Natural killer cell treated with Interleukin-12 subunit alpha and Interleukin-12 subunit beta and Interleukin-15 and Interleukin-18, amount 100 ng/mL, for 72 hours (primary cell): ENCODE results near the gene GPSM1. TPM values are rescaled to one million over a fixed set of nuclear protein-coding genes. Genes with fewer than 3 reads are reported as not detected.

ENCODE experiments used
- ATAC-seq, 2 donors: fragments of 150-1000 bp; cut with Tn5 transposase in 1 of 2; sonication (Bioruptor Pico), chemical (Tn5 transposase) in 1 of 2; 2 replicates each; pipeline ENCODE4 v1.10.0; 2021
- DNase-seq: peaks from one replicate; pipeline ENCODE4 v3.0.0; 2022; ENCODE audit warnings: low spot score
- H3K27ac Mint-ChIP-seq, 2 donors: 1 replicate in 1 of 2; 2 replicates in 1 of 2; pipeline ENCODE4 v1.8.0; 2022; ENCODE audit warnings: mixed read lengths in 2 of 2, mild to moderate bottlenecking in 1 of 2, moderate library complexity in 1 of 2
- H3K27me3 Mint-ChIP-seq, 2 donors: 1 replicate in 1 of 2; 2 replicates in 1 of 2; pipeline ENCODE4 v1.8.0; 2022; ENCODE audit warnings: mixed read lengths in 2 of 2
- H3K36me3 Mint-ChIP-seq: one replicate; pipeline ENCODE4 v1.8.0; 2022; ENCODE audit warnings: mixed read lengths
- H3K4me1 Mint-ChIP-seq, 2 donors: 1 replicate in 1 of 2; 2 replicates in 1 of 2; pipeline ENCODE4 v1.8.0; 2022; ENCODE audit warnings: low read depth in 2 of 2, mixed read lengths in 2 of 2, mild to moderate bottlenecking in 1 of 2
- H3K4me3 Mint-ChIP-seq: one replicate; pipeline ENCODE4 v1.8.0; 2022; ENCODE audit warnings: mixed read lengths
- H3K9me3 Mint-ChIP-seq: 2 replicates; pipeline ENCODE4 v1.8.0; 2022; ENCODE audit warnings: mixed read lengths
- total RNA-seq, 2 donors: library from RNA; stranded (reverse); gene quantifications; one replicate each; pipeline ENCODE4 v1.2.3, GENCODE V29; 2022

The GPSM1 gene, protein sequence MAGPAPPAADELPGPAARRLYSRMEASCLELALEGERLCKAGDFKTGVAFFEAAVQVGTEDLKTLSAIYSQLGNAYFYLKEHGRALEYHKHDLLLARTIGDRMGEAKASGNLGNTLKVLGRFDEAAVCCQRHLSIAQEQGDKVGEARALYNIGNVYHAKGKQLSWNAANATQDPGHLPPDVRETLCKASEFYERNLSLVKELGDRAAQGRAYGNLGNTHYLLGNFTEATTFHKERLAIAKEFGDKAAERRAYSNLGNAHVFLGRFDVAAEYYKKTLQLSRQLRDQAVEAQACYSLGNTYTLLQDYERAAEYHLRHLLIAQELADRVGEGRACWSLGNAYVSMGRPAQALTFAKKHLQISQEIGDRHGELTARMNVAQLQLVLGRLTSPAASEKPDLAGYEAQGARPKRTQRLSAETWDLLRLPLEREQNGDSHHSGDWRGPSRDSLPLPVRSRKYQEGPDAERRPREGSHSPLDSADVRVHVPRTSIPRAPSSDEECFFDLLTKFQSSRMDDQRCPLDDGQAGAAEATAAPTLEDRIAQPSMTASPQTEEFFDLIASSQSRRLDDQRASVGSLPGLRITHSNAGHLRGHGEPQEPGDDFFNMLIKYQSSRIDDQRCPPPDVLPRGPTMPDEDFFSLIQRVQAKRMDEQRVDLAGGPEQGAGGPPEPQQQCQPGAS
- 1 to 10 TPM; 1.7 to 2.3 TPM for total RNA-seq

DNA sequence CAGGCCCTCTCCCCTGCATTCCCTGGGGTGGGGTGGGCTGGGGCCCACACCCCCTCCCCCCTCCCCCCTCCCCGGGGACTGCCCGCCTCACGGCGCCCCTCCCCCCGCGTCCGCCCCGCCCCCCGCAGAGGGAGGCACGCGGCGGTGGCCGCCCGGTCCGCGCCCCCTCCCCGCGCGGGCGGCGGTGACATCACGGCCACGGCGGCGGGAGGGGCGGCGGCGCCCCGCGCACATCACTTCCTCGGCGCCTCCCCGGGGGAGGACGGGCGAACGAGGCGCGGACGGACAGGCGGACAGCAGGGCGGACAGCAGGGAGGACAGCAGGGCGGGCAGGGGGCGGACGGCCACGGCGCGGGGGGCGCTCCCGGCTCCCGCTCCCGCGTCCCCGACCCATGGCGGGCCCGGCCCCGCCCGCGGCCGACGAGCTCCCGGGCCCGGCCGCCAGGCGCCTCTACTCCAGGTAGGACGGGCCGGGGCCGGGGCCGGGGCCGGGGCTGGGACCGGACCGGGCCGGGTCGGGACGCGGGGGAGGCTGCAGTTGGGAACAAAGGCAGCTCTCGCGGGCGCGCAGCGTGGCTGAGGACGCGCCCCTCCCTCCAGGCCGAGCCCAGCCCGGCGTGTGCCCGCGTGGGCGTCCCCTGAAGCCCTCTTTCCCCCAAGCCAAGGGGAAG is at the start of gene GPSM1:
GPSM1 (plus strand) TSS at position 236 of the 671 bp plus-strand sequence; CDS start at position 393, 157 bp downstream.
- H3K9me3 Mint-ChIP-seq, result no peaks in the 10 kb centered on the region
- H3K4me3 Mint-ChIP-seq, result peak within 1 kb of the TSS; percentile 63
- H3K27ac Mint-ChIP-seq, result no peak within 1 kb of the TSS
- no peaks in the 10 kb centered on the region for H3K36me3 Mint-ChIP-seq
- H3K27me3 Mint-ChIP-seq, result peaks cover 0 to 2% of the 10 kb centered on the region in 2 donors
- H3K4me1 Mint-ChIP-seq, result peaks cover 0 to 3% of the 10 kb centered on the region in 2 donors
- ATAC-seq (peak; percentile 52), DNase-seq (no peak)

DNA sequence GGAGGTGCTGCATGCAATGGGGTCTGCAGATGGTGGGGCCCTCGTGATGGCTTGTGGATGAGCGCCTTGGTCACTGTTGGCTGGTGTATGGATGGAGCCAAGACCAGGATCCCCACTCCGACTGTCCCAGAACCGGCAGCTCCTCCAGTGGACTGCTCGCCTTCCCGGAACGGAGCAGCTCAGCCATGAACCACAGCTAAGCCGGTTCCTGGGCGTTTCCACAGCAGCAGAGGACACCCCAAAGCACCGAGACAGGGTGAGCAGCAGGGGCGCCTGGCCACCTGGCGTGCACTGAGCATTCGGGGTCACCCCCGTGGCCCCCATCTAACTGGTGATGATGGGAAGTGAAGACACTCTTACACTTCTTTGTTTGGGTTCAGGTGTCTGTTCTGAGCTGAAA is 49.6 kb upstream of the GPSM1 start:
- no peak for DNase-seq
- Mint-ChIP-seq H3K4me3 (no peak overlapping the region), H3K36me3 (no peaks in the 10 kb centered on the region), H3K27ac (no peak overlapping the region), H3K4me1 (no peaks in the 10 kb centered on the region), H3K27me3 (peaks cover 0 to 2% of the 10 kb centered on the region in 2 donors), H3K9me3 (no peaks in the 10 kb centered on the region)
- ATAC-seq, result no peak

DNA sequence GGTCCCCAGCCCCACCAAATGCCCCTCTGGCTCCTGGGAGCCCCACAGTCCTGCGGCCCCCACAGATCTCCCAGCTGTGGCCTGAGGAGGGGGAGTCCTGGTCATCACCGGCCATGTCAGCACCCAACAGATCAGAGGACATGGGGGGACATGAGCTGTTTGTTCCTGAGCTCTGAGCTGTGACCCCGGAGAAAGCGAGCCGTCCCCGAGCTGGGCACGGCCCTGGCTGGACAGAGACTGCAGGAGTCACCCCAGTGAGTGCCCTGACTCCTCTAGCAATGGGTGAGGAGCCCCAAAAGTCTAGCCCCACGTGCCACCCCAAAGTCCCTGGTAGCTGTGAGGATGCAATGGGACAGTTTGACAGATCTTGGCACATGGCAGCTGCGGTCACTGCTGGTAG is 49.1 kb upstream of the GPSM1 start:
- ATAC-seq (no peak), DNase-seq (no peak)
- no peaks in the 10 kb centered on the region for H3K9me3 Mint-ChIP-seq
- no peak overlapping the region for H3K4me3 Mint-ChIP-seq
- peaks cover 0 to 2% of the 10 kb centered on the region in 2 donors for H3K27me3 Mint-ChIP-seq
- H3K4me1 Mint-ChIP-seq, result no peaks in the 10 kb centered on the region
- H3K36me3 Mint-ChIP-seq, result no peaks in the 10 kb centered on the region
- H3K27ac Mint-ChIP-seq, result no peak overlapping the region

DNA sequence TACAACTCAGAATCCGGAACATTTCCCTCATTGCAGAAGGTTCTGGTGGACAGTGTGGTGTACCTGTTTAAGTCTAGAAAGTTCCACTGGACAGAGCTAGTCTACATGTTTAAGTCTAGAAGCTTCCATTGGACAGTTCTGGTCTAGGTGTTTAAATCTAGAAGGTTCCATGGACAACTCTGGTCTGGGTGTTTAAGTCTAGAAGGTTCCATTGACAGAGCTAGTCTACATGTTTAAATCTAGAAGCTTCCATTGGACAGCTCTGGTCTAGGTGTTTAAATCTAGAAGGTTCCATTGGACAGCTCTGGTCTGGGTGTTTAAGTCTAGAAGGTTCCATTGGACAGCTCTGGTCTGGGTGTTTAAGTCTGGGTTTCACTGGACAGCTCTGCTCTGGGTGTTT is 48.4 kb upstream of the GPSM1 start:
- DNase-seq (no peak), ATAC-seq (no peak)
- Mint-ChIP-seq H3K36me3 (no peaks in the 10 kb centered on the region), H3K9me3 (no peaks in the 10 kb centered on the region), H3K4me3 (no peak overlapping the region), H3K4me1 (no peaks in the 10 kb centered on the region), H3K27ac (no peak overlapping the region), H3K27me3 (no peaks in the 10 kb centered on the region)

DNA sequence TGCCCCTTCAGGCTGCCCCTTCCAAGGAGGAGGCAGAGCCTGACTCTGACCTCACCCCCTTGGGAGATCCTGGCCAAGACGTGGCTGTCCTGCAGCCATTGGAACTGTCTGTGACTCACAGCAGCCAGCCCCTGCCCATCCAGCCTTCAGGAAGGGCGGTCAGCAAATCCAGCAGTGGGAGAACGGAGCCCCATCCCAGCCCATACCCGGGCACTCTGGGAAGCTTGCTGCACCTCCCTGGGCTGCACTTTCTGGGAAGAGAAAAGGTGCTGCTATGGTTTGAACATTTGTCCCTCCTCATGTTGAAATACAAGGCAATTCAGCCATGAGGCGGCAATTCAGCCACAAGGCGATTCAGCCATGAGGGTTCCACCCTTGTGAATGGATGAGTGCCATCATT is 47.9 kb upstream of the GPSM1 start:
- DNase-seq, result no peak
- Mint-ChIP-seq H3K9me3 (no peaks in the 10 kb centered on the region), H3K27me3 (no peaks in the 10 kb centered on the region), H3K27ac (no peak overlapping the region), H3K4me1 (no peaks in the 10 kb centered on the region), H3K36me3 (no peaks in the 10 kb centered on the region), H3K4me3 (no peak overlapping the region)
- ATAC-seq, result no peak

DNA sequence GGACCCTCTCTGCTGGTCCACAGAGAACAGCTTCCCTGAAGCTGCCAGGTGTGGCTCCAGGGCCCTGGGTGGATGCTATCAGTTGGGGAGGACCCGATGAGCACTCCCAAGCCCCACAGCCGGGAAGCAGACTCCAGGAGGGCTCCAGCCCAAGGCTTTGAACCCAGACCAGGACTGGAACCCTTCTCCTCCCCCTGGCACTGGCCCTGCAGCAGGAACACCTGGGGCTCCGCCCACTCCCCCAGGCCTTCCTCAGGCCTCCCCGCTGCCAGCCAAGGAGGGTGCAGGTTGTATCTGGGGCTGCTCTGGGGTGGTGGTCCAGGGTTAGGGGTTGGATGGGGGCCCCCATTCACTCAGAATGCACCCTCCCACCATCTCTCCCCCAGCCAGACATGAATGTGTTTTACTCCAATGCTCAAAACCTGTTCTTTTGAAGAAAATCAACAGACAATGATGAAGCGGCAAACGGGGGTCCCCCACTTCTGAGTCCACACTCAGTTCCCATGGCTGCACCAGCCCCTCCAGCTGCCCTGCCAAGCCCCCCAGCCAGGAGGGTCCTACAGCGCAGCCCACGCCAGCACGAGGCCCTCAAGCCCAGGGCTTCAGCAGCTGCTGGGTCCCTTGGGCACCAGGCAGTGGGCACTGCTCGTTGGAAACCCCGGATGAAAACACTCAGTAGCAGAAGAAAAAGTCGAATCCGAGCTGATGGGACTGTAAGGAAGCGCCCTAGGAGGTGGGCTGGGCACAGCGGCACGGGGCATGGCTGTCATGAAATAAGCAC is 46.6 kb upstream of the GPSM1 start:
- Mint-ChIP-seq H3K27me3 (no peaks in the 10 kb centered on the region), H3K36me3 (no peaks in the 10 kb centered on the region), H3K27ac (no peak overlapping the region), H3K9me3 (no peaks in the 10 kb centered on the region), H3K4me1 (no peaks in the 10 kb centered on the region), H3K4me3 (no peak overlapping the region)
- no peak for DNase-seq
- no peak for ATAC-seq

DNA sequence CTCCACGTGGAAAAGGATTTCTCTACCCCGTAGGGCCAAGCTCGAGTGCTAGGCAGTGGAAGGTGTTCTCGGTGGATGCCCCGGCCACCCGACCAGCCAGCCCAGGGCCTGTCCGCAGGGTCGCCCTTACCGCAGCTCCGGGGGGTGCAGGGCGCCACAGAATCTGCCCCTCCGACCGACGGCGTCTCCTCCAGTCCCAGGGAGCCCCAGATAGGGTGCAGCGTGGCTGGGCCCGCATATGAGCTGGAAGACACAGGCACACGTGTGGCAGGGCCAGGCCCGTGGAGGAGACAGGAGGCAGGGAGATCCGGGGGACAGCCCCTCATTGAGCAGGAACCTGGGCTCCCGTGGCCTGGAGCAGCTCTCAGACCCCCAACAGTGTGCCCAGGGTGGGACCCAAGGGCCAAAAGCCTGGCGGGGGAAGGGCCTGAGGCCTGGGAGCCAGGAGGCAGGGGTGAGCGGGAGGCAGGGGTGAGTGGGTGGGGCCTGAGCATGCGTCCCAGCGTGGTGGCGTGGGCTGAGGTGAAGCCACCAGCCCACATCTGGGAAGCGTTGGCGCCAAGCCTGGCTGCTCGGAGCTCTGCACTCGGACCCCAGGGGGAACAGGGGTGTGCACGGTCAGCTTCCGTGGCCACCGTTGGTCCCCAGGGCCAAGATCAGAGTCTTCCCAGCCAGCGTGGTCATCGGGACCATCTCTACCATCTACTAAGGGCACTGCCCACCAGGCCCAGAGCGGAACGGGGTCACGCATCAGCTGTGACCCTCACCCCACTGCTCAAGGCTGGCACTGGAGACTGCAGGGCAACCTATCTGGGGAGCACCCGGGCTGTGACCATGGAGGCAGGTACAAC is 45.7 kb upstream of the GPSM1 start:
- no peaks in the 10 kb centered on the region for H3K36me3 Mint-ChIP-seq
- H3K4me1 Mint-ChIP-seq, result no peaks in the 10 kb centered on the region
- no peak overlapping the region for H3K27ac Mint-ChIP-seq
- no peaks in the 10 kb centered on the region for H3K9me3 Mint-ChIP-seq
- ATAC-seq (no peak), DNase-seq (no peak)
- H3K27me3 Mint-ChIP-seq, result no peaks in the 10 kb centered on the region
- H3K4me3 Mint-ChIP-seq, result no peak overlapping the region

DNA sequence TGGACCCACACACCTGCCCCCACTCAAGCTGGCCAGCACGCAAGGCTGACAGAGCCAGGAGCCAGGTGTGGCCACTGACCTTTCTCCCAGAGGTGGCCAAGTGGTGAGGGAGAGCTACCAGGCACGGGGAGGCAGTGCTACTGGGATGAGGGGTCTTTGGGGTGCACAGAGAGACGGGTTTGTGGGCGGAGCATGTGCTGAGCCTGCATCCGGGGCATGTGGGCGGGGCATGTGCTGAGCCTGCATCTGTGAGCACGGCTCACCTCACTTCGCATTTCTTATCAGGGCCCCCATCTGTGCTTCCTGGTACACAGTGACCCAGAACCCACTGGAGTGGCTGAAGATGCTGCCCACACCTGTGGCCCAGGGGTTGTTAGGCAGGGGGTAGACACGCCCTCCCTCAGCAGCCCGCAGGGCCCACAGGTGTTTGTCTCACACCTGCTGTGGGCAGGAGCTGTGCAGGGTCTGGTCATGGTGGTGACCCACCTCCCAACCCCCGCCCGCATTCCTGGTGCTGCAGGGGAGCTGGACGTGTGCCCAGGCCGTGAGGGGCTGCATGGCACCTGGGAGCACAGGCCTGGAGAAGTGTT is 45.0 kb upstream of the GPSM1 start:
- no peaks in the 10 kb centered on the region for H3K36me3 Mint-ChIP-seq
- H3K4me1 Mint-ChIP-seq, result no peaks in the 10 kb centered on the region
- DNase-seq (no peak), ATAC-seq (no peak)
- no peak overlapping the region for H3K4me3 Mint-ChIP-seq
- no peaks in the 10 kb centered on the region for H3K27me3 Mint-ChIP-seq
- H3K9me3 Mint-ChIP-seq, result no peaks in the 10 kb centered on the region
- no peak overlapping the region for H3K27ac Mint-ChIP-seq

DNA sequence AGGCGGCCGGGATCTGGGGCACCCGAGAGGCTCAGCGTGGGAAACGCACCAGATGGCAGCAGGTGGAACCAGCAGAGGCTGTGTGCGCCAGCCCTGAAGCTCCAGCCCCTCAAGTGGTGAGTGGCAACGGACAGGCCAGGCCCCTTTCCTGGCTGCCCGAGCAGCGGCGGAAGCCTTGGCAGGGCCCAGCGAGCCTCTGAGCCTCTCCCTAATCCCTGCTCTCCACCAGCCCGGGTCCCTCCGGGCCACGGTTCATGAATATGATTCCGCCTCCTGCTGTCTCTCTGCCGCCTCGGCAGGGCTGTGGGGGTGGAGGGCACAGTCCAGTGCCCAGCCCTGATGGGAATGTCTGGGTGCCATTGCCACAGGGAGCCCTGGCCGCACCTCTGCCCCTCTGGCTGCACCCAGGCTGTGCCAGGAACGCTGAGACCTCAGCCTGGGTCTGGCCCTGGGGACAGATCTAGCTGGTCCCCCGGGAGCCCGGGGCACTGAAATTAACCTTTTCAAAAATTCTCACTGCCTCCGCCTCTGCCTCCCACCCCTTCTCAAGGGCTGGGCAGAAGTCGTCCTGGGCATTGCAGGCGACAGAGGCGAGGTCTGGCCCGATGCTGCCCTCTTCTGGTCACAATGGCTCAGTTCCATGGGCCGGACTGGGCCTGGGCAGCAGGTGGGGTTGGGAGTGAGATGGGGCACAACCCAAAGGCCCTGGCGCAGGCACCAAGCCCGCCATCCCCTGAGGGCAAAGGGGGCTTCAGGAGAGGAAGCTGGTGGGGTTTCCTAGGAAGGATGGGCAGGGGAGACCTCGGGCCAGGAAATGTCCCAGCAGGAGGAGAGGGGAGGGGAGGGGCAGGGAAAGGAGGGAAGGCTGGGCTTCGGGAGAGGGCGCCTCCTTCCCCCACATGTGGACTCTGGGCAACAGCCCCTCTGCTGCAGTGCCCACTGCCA is 43.8 kb upstream of the GPSM1 start:
- ATAC-seq (peak; percentile 76 to 84), DNase-seq (peak; percentile 72)
- no peak overlapping the region for H3K27ac Mint-ChIP-seq
- no peaks in the 10 kb centered on the region for H3K36me3 Mint-ChIP-seq
- H3K4me3 Mint-ChIP-seq, result no peak overlapping the region
- H3K4me1 Mint-ChIP-seq, result no peaks in the 10 kb centered on the region
- H3K27me3 Mint-ChIP-seq, result no peaks in the 10 kb centered on the region
- no peaks in the 10 kb centered on the region for H3K9me3 Mint-ChIP-seq

DNA sequence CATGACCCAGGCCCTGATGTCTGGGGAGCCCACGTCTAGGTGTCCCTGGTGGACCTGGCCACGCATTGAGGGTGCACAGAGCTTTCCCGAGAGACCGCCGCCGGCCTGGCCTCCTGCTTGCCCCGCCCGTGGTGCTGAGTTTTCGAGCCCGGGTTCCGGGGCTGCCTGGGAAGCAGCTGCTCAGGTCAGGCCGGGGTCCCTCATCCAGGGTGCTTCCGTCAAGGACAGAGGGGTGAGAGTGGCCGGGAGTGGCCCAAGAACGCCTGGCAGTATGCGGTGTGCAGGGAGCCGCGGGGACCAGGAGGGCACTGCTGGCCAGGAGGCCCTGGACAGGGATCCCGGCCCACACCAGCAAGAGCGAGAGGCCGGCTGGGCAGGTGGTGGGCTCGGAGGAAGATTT is 43.0 kb upstream of the GPSM1 start:
- no peak overlapping the region for H3K27ac Mint-ChIP-seq
- no peak for DNase-seq
- no peak for ATAC-seq

DNA sequence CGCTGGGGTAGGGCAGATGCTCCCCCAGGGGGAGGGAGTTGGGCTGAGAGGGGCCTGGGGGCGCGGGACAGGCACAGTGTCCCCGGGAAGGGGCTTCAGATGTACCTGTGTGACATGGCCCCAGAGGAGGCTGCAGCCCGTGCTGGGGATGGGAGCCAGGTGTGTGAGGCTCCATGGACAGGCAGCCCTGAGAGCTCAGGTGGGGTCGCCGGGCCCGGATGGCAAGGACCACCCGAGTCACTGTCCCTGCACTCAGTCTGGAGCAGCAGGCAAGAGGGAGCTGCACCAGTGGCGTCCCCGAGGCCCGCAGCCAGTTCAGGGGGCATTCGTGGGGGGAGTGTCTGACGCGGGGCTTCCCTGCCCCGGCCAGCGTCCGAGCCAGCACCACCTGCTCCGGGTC is 42.4 kb upstream of the GPSM1 start:
- Mint-ChIP-seq H3K9me3 (no peaks in the 10 kb centered on the region), H3K4me3 (no peak overlapping the region), H3K27ac (no peak overlapping the region), H3K4me1 (no peaks in the 10 kb centered on the region), H3K36me3 (no peaks in the 10 kb centered on the region), H3K27me3 (no peaks in the 10 kb centered on the region)
- DNase-seq, result no peak
- ATAC-seq, result no peak

More for the DNA sequence above, 43.0 kb upstream of the GPSM1 start:
- H3K36me3 Mint-ChIP-seq, result no peaks in the 10 kb centered on the region
- H3K27me3 Mint-ChIP-seq, result no peaks in the 10 kb centered on the region
- H3K4me1 Mint-ChIP-seq, result no peaks in the 10 kb centered on the region
- H3K9me3 Mint-ChIP-seq, result no peaks in the 10 kb centered on the region
- H3K4me3 Mint-ChIP-seq, result no peak overlapping the region
